Measurements from ENCODE around the gene ARHGAP1.
"Not testable (repeated sequence)": the region's sequence is repeated elsewhere in the genome, so short reads cannot be mapped to it uniquely, and the experiment has no call there.

ARHGAP1 gene

DNA sequence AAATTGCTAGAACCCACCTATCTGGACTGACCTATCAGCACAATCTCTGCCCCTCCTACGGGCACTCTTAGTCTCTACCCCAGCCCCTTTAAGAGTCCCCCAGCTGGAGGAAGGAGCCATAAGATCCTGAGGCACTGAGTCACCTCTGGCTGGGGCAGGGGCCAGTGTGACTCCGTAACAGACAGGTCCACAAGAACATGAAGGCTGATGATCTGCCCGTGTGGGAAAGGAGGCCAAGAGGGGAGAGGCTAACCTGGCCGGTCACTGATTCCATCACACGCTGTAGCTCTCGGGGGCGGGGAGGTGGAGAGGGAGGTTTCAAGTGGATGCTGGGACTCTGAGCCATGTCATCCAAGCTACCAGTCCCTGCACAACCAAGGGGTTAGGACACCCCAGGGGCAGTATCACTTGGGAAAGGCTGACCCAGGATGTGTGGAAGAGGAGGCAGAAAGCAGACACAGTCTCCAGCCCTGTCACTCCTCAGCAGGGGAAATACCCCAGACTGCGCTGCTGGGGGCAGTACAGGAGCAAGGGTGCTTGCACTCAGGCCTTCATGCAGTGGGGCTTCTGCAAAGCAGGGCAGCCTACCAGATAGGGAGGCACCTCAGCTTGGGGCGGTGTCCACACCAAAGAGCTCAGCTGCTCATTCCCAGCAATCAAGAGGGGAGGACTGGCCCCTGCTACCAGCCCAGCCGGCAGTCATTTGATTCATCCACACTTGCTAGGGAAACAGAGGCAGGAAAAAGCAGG, 22.3 kb downstream of the ARHGAP1 start:
- Mint-ChIP-seq H3K4me3 (no peak overlapping the region), H3K36me3 (ENCODE audit: low read depth) (peaks cover 78% of the 10 kb centered on the region), H3K9me3 (no peaks in the 10 kb centered on the region), H3K27ac (peak overlapping the region; percentile 47), H3K27me3 (no peaks in the 10 kb centered on the region), H3K4me1 (ENCODE audit: low read depth) (peaks cover 48% of the 10 kb centered on the region)
- intact Hi-C loops (cut with micrococcal nuclease): no loop called here

DNA sequence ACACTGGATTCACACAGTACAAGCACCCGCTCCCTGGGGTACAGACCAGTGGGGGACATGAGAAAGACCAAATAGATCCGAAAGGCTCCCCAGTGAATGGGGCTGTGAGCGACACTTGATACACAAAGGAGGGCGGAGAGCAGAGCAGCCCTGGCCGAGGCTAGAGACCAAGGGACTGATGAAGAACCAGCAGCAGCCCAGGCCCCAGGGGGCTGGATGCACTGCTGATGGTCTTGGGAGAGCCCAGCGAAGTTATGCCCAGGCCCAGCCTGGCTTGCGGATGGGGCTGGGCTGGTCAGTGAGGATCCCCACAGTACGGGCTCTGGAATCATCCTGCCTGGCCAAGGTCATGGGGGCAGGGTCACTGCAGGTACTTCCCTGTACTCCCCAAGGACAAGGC, 23.2 kb downstream of the ARHGAP1 start:
- peaks cover 57% of the 10 kb centered on the region for H3K4me1 Mint-ChIP-seq (ENCODE audit: low read depth)
- H3K27me3 Mint-ChIP-seq: no peaks in the 10 kb centered on the region
- H3K9me3 Mint-ChIP-seq: peaks cover 8% of the 10 kb centered on the region
- peak overlapping the region; percentile 47 for H3K27ac Mint-ChIP-seq
- H3K4me3 Mint-ChIP-seq: no peak overlapping the region
- intact Hi-C loops (cut with micrococcal nuclease): no loop called here
- H3K36me3 Mint-ChIP-seq (ENCODE audit: low read depth): peaks cover 83% of the 10 kb centered on the region

DNA sequence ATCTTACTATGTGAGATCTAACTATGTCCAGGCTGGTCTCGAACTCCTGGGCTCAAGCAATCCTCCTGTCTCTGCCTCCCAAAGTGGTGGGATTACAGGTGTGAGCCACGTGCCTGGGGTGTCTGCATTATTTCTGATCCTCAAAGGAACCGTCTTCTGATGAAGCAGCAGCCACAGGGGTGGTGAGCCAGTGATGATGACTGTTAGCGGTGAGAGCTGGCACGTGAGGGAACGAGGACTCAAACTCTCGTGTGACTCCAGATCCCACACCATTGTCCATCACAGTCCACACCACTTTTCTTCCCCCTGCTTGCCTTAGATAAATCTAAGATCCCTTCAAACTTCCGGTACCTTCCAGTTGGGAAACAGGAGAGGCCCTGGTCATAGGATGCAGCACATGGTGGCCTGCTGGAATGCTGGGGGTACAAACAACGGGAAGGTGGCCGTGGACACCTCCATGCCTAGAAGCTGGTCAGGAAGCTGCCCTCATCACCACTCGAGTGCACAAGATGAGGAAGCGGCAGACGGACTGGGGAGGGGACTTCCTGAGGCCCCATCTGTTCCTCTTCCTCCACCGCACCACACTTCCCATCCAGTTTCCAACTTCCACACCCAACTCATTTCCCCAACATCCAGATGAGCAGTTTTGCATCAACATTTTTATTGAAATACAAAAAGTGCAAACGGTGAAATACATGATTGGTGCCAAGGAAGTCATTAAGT, 23.8 kb downstream of the ARHGAP1 start:
- no peak overlapping the region for H3K4me3 Mint-ChIP-seq
- peak overlapping the region; percentile 47 for H3K27ac Mint-ChIP-seq
- intact Hi-C loops (cut with micrococcal nuclease): no loop called here
- peaks cover 83% of the 10 kb centered on the region for H3K36me3 Mint-ChIP-seq (ENCODE audit: low read depth)
- H3K27me3 Mint-ChIP-seq: no peaks in the 10 kb centered on the region
- peaks cover 8% of the 10 kb centered on the region for H3K9me3 Mint-ChIP-seq
- H3K4me1 Mint-ChIP-seq (ENCODE audit: low read depth): peaks cover 61% of the 10 kb centered on the region

DNA sequence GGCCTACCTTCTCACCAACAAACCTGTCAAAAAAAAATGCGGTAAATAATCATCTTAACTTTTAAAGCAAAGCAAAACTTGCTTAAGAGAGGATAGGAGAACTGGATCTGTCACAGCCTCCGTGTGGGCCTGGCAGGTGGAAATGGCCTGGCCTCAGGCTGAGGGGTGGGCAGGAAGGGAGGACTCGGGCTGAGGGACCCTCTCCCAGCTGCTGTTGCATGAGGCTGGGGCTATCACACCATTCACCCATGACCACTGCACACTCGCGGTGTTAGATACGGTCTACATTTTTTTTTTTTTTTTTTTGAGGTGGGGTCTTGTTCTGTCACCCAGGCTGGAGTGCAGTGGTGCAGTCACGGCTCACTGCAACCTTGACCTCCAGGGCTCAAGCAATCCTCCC, 24.5 kb downstream of the ARHGAP1 start:
- Mint-ChIP-seq H3K4me3 (no peak overlapping the region), H3K27me3 (no peaks in the 10 kb centered on the region), H3K27ac (peak overlapping the region; percentile 38), H3K9me3 (peaks cover 8% of the 10 kb centered on the region), H3K36me3 (ENCODE audit: low read depth) (peaks cover 83% of the 10 kb centered on the region), H3K4me1 (ENCODE audit: low read depth) (peaks cover 67% of the 10 kb centered on the region)
- intact Hi-C loops (cut with micrococcal nuclease): no loop called here

DNA sequence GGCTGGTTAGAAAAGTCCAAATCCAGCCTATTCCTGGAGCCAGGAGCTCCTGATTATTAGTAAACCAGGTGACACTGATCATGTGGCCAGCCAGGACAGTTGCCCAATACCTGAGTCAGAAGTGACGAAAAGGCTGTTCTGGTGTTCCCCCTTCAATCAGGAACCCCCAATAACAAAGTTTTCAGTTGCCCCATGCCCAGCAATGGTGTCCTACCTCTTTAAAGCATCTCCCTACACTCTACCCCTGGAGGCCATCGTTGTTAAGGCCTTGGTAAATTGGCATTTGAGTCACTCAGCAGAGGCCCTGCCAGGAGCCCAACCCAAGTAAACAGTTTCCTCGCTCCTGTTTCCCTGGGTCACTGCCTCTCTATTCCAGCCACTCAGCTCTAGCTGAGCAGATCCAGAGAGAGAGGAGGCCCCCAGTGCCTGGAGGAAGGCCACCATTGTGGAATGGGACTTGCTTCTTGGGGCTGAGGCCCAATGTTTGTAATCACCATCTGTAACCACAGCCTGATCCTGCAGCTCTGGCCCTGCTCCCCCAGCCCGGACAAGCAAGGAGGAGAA, 25.0 kb downstream of the ARHGAP1 start:
- Mint-ChIP-seq H3K27ac (peak overlapping the region; percentile 38), H3K9me3 (peaks cover 8% of the 10 kb centered on the region), H3K4me3 (no peak overlapping the region), H3K36me3 (ENCODE audit: low read depth) (peaks cover 83% of the 10 kb centered on the region), H3K4me1 (ENCODE audit: low read depth) (peaks cover 69% of the 10 kb centered on the region), H3K27me3 (no peaks in the 10 kb centered on the region)
- intact Hi-C loops (cut with micrococcal nuclease): no loop called here

DNA sequence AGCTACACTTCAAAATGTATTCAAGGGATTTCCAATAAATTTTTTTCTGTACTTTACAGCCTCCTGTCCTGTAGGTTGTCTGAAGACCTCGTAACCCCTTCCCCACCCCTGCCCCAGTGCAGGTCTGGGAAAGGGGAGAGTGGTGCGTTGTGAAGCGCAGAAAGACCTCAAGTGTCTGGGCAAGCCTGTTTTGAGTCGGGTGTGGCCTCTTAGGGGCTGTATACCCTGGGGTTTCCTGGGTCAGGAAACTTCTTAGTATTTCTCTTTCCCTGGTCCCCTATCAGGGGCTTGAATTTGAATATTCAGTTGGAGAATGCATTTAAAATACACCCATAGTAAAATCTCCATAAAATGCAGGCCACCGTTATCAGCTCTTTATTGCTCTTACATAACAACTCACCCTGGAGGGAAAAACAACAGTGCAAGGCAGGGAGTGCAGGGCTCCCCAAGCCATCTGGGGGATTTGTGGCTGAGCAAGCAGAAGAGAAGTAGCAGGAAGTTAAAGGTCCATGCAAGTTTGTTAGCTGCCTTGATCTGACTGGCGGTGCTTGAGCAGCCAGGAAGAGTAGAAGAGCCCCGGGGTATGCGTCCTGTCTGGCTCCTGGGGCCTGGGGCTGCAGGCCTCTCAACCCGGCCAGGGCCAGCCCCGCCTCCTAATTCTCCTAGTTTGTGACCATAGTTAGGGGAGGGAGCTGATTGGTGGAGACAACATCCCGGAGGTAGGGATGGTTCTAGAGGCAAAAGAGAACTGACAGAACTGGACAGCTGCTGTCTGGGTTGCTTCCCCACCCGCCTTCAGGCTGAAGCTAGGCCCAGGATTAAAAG, 25.7 kb downstream of the ARHGAP1 start:
- Mint-ChIP-seq H3K27ac (peak overlapping the region; percentile 38), H3K36me3 (ENCODE audit: low read depth) (peaks cover 83% of the 10 kb centered on the region), H3K4me3 (no peak overlapping the region), H3K27me3 (no peaks in the 10 kb centered on the region), H3K4me1 (ENCODE audit: low read depth) (peaks cover 73% of the 10 kb centered on the region), H3K9me3 (peaks cover 8% of the 10 kb centered on the region)
- intact Hi-C loops (cut with micrococcal nuclease): no loop called here

DNA sequence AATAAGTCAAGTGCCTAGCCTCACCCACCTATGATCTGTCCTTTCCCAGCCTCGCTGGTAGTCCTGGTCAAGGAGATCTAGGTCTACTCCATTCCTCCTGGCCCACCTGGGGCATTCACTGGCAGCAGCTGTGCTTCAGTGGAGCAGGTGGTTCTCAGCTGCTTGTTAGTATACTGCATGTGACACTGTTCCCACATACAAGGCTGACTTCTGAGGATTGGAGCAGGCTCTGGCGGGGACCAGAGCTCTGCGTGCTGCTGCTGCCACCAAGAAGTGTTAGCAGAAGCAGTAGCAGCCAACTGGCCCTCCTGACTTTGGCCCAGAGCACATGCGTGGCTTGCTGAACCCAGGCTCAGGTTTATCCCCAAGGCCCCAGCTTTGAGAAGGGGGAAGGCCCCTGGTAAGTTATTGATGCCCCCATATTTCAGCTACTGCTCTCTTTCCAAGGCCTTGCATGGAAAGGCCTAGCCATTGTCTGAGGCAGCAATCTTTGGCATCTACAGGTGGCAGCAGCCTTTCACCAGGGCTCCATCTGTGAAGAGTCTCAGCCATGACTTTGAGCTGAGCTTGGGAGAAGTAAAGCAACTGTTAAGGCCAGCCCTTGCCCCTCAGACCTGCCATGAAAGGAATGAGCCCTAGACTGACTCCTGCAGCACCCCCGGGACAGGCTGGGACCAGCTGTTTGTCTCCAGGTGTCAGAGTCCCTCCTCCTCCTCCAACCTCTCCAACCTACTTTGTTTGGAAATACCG, 26.5 kb downstream of the ARHGAP1 start:
- intact Hi-C loops (cut with micrococcal nuclease): no loop called here
- Mint-ChIP-seq H3K36me3 (ENCODE audit: low read depth) (peaks cover 83% of the 10 kb centered on the region), H3K27ac (peak overlapping the region; percentile 38), H3K4me3 (no peak overlapping the region), H3K27me3 (no peaks in the 10 kb centered on the region), H3K4me1 (ENCODE audit: low read depth) (peaks cover 80% of the 10 kb centered on the region), H3K9me3 (peaks cover 8% of the 10 kb centered on the region)

DNA sequence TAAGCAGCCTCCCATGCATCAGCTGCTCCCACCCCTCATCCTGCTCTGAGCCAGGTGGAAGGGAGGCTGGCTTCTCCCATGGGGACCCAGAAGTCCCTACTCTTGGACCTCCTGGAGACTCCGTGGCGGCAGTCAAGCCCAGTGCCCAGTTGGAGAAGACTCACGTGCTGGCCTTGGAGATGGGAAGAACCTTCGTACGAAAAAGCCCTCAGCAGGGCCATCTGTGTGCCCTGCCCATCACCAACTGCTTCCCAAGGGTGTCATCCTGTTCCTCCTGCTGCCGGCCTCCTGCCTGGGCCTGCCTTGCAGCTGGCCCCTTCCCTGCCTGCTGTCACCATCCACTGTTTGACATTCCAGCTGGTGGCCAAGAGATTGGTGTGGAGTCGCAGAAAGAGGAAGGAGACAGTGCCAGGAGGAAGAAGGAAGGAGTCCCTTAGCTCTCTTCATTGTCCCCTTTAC, 28.0 kb downstream of the ARHGAP1 start:
- Mint-ChIP-seq H3K9me3 (peaks cover 8% of the 10 kb centered on the region), H3K27me3 (no peaks in the 10 kb centered on the region), H3K27ac (peak overlapping the region; percentile 67), H3K36me3 (ENCODE audit: low read depth) (peaks cover 83% of the 10 kb centered on the region), H3K4me3 (no peak overlapping the region), H3K4me1 (ENCODE audit: low read depth) (peaks cover 69% of the 10 kb centered on the region)
- intact Hi-C loops (cut with micrococcal nuclease): no loop called here

DNA sequence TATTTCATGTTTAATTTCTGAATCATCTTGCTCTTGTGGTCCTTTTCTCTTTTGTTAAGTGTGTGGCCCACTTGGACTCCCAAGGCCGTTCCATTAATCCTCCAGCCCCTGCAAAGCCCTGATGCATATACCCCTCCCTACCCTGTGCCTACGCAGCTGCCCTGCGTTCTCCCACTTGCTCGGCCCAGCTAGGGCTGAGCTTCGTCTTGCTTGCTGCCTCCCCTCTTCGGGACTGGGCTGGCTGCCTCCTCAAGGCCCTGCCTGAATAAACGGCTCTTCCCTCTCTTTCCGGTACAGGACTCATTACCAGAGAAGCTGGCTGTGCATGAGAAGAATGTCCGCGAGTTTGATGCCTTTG, 28.5 kb downstream of the ARHGAP1 start:
- intact Hi-C loops (cut with micrococcal nuclease): no loop called here
- Mint-ChIP-seq H3K4me3 (no peak overlapping the region), H3K9me3 (peaks cover 8% of the 10 kb centered on the region), H3K27me3 (no peaks in the 10 kb centered on the region), H3K4me1 (ENCODE audit: low read depth) (peaks cover 64% of the 10 kb centered on the region), H3K27ac (peak overlapping the region; percentile 67), H3K36me3 (ENCODE audit: low read depth) (peaks cover 83% of the 10 kb centered on the region)

DNA sequence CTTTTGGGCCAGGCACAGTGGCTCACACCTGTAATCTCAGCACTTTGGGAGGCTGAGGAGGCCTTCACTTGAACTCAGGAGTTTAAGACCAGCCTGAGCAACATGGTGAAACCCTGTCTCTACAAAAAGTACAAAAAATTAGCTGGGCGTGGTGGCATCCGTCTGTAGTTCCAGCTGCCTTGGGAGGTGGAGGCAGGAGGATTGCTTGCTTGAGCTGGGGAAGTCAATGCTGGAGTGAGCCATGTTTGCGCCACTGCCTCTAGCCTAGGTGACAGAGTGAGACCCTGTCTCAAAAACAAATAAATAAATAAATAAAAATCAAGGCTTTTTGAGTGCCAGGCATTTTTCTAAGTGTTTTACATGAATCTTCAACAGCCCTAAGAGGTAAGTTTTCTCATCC, 29.9 kb downstream of the ARHGAP1 start:
- H3K27ac Mint-ChIP-seq; intact Hi-C loops (cut with micrococcal nuclease); H3K27me3 Mint-ChIP-seq; H3K9me3 Mint-ChIP-seq; H3K4me3 Mint-ChIP-seq: not testable (repeated sequence)
- H3K36me3 Mint-ChIP-seq (ENCODE audit: low read depth): peaks cover 92% of the 10 kb centered on the region
- H3K4me1 Mint-ChIP-seq (ENCODE audit: low read depth): peaks cover 54% of the 10 kb centered on the region

DNA sequence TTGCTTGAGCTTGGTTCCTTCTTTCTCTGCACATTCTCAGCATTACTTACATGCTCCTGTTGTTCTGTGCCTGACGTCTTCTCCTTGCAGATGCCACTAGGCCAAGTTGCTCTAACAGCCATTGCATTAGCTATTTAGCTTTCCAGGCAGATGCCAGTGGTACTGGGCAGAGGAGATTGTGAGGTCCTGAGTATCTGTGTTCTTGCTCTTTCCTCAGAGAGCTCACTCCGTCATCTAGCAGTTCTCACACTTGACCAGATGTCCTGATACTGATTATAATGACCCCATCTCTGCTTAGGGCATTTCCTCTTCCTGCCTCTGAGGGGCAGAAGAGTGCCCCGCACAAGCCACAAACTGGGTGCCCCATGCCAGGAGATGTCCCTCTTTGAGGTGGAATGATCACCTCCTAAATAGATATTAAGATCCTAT, 30.7 kb downstream of the ARHGAP1 start:
- no peak overlapping the region for H3K4me3 Mint-ChIP-seq
- peaks cover 46% of the 10 kb centered on the region for H3K4me1 Mint-ChIP-seq (ENCODE audit: low read depth)
- H3K9me3 Mint-ChIP-seq: peaks cover 8% of the 10 kb centered on the region
- H3K27ac Mint-ChIP-seq: peak overlapping the region; percentile 69
- peaks cover 100% of the 10 kb centered on the region for H3K36me3 Mint-ChIP-seq (ENCODE audit: low read depth)
- no peaks in the 10 kb centered on the region for H3K27me3 Mint-ChIP-seq
- intact Hi-C loops (cut with micrococcal nuclease): no loop called here

DNA sequence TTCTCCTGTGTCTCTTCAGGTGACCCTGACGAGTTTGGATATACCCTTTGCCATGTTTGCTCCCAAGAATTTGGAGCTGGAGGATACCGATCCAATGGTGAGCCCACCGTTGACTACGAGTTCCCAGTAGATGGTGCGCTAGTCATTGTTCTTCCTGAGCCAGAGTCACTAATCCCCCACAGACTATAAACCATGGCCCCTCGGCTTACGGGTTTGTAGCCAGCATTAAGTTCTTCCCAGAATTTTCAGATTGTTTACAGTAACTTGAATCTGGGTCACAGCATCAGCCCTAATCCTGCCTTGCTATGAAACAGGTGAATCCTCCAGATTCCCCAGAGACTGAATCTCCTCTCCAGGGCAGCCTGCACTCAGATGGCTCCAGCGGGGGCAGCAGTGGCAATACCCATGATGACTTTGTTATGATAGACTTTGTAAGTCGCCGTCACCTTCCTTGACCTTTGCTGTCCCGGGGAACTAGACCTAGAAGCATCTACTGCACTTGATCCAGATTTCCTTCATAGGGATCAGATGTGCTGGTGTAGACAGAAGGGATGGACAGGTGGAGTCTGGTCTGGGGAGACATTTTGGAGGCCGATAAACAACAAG, 31.8 kb downstream of the ARHGAP1 start:
- H3K9me3 Mint-ChIP-seq: peaks cover 8% of the 10 kb centered on the region
- peaks cover 98% of the 10 kb centered on the region for H3K36me3 Mint-ChIP-seq (ENCODE audit: low read depth)
- H3K27me3 Mint-ChIP-seq: no peaks in the 10 kb centered on the region
- intact Hi-C loops (cut with micrococcal nuclease): no loop called here
- H3K4me3 Mint-ChIP-seq: no peak overlapping the region
- H3K4me1 Mint-ChIP-seq (ENCODE audit: low read depth): peaks cover 34% of the 10 kb centered on the region
- H3K27ac Mint-ChIP-seq: no peak overlapping the region

DNA sequence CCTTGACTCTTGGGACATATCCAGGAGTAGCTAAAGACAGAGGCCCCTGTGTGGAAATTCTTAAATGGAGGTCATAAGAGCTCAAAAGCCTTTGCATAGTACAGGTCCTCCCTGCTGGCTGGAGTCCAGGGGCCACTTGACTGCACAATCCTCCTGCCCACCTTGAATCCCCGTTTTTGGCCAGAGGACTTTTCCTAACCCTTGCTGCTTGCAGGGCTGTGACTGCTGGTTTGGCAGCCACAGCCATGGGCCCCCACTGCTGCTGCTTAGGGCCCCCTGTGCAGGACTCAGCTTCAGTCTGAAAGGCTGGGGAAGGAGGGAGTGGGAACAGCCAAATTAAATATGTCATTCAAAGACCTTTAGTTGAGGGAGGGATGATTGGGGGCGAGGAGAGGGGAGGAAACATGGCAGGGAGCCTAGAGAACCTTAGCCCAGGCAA, 33.4 kb downstream of the ARHGAP1 start:
- H3K36me3 Mint-ChIP-seq (ENCODE audit: low read depth): peaks cover 97% of the 10 kb centered on the region
- H3K4me1 Mint-ChIP-seq (ENCODE audit: low read depth): peaks cover 25% of the 10 kb centered on the region
- H3K4me3 Mint-ChIP-seq: no peak overlapping the region
- no peaks in the 10 kb centered on the region for H3K27me3 Mint-ChIP-seq
- H3K27ac Mint-ChIP-seq: peak overlapping the region; percentile 30
- H3K9me3 Mint-ChIP-seq: no peaks in the 10 kb centered on the region
- intact Hi-C loops (cut with micrococcal nuclease): no loop called here

All from dendritic cell treated with granulocyte-macrophage colony-stimulating factor and Interleukin-4, amounts not matched to agents 40 ng/mL and 50 ng/mL, for 4 days (primary cell).